ENCODE data around the gene MACROH2A2. TPM values are rescaled to one million over a fixed set of nuclear protein-coding genes. Genes with fewer than 3 reads are reported as not detected.

Gene MACROH2A2
- total and polyA plus RNA-seq, 10 of the 15 experiments (the other 5 are each of a cell fraction or from before 2014, with no cell fraction given): 0.14 to 0.24 TPM; not detected in 8

GRCh38 chr10:70135046-70135445 lies 82.4 kb downstream of the MACROH2A2 start:
- H3K27me3 ChIP-seq (replicated peaks in 1 of 2; ENCODE audit: control insufficient read depth in 2 of 2, insufficient read depth in 2 of 2, low read length in 1 of 2): no peaks in the 10 kb centered on the region
- no TSS peak for BruUV-seq (replicated peaks)
- no peak for DNase-seq (ENCODE audit: low read depth, low spot score)
- no peak overlapping the region for H3K4me2 ChIP-seq (ENCODE audit: control insufficient read depth, insufficient read depth)
- no peak overlapping the region for H2AFZ ChIP-seq (ENCODE audit: control insufficient read depth, low read depth, low read length)
- H3K4me3 ChIP-seq: no peak overlapping the region
- peaks cover 12% of the 10 kb centered on the region for H3K4me1 ChIP-seq (ENCODE audit: control insufficient read depth, insufficient read depth, low read length)
- peaks cover 29% of the 10 kb centered on the region for H3K79me2 ChIP-seq (ENCODE audit: control insufficient read depth, insufficient read depth, low read length)
- H3K9ac ChIP-seq (ENCODE audit: control insufficient read depth, insufficient read depth, low read length): no peak overlapping the region
- WGBS (ENCODE audit: insufficient coverage, insufficient replicate concordance, low lambda C conversion rate, missing lambda C conversion rate): 95% methylated on average over 3 of the region's 3 CpGs
- H3K27ac ChIP-seq (ENCODE audit: control insufficient read depth, insufficient read depth): no peak overlapping the region
- intact Hi-C loops (cut with micrococcal nuclease; ENCODE audit: unreplicated experiment): no loop called here
- no peak for FAIRE-seq
- ChIA-PET SMC1A (ENCODE audit: uncharacterized antibody, unreplicated experiment) (no interaction called here), POLR2A (interaction anchor here (1.2 to 1.9 kb wide), 2 partner anchors 8 to 11 kb away, joined by 5 to 8 read pairs; partner anchors contain the start of gene TYSND1), RAD21 (ENCODE audit: unreplicated experiment) (no interaction called here), CTCF (interaction anchor here (1.4 to 2.3 kb wide), 3 partner anchors 10 to 18 kb away, joined by 3 to 18 read pairs (median 16); partner anchors contain the start of gene TYSND1)
- no peaks in the 10 kb centered on the region for H4K20me1 ChIP-seq (ENCODE audit: control insufficient read depth, insufficient read depth)
- no peak for ATAC-seq
- no peaks in the 10 kb centered on the region for H3K9me3 ChIP-seq (replicated peaks; ENCODE audit: control insufficient read depth, insufficient read depth, low read length)
- in situ Hi-C loops (cut with MboI): no loop called here
- 0 out of 4 replicates have a peak, but pooled peaks cover 0 to 2% of the 10 kb centered on the region in 2 experiments for H3K36me3 ChIP-seq (ENCODE audit: control insufficient read depth in 2 of 2, insufficient read depth in 2 of 2, low read length in 1 of 2)
- no peak for TF ChIP-seq REST (IDR thresholded peaks at IDR 0.05; ENCODE audit: low read depth, low read length)

- no peak overlapping the region for H3K4me2 ChIP-seq (ENCODE audit: control insufficient read depth, insufficient read depth)
- WGBS (ENCODE audit: insufficient coverage, insufficient replicate concordance, low lambda C conversion rate, missing lambda C conversion rate): 83% methylated on average over 7 of the region's 7 CpGs
- H3K27ac ChIP-seq (ENCODE audit: control insufficient read depth, insufficient read depth): no peak overlapping the region
- ChIA-PET RAD21 (ENCODE audit: unreplicated experiment) (no interaction called here), CTCF (interaction anchor here (1.2 to 2.3 kb wide), 3 partner anchors 10 to 87 kb away, joined by 3 to 16 read pairs (median 14); partner anchors contain the start of gene TYSND1), POLR2A (interaction anchor here (1.2 kb wide), 1 partner anchor 8 kb away, joined by 5 read pairs; no protein-coding TSS in a partner anchor), SMC1A (ENCODE audit: uncharacterized antibody, unreplicated experiment) (interaction anchor here (1.2 to 1.8 kb wide), 3 partner anchors 11 to 28 kb away, joined by 3 to 5 read pairs (median 4); partner anchors contain the start of gene TYSND1)
- FAIRE-seq: no peak
- peaks cover 28% of the 10 kb centered on the region for H3K79me2 ChIP-seq (ENCODE audit: control insufficient read depth, insufficient read depth, low read length)
- no peak for DNase-seq (ENCODE audit: low read depth, low spot score)
- peaks cover 12% of the 10 kb centered on the region for H3K4me1 ChIP-seq (ENCODE audit: control insufficient read depth, insufficient read depth, low read length)
- intact Hi-C loops (cut with micrococcal nuclease; ENCODE audit: unreplicated experiment): no loop called here
- no peak overlapping the region for H3K4me3 ChIP-seq
- H3K36me3 ChIP-seq (ENCODE audit: control insufficient read depth in 2 of 2, insufficient read depth in 2 of 2, low read length in 1 of 2): 0 out of 4 replicates have a peak, but pooled peaks cover 0 to 2% of the 10 kb centered on the region in 2 experiments
- H3K27me3 ChIP-seq (replicated peaks in 1 of 2; ENCODE audit: control insufficient read depth in 2 of 2, insufficient read depth in 2 of 2, low read length in 1 of 2): no peaks in the 10 kb centered on the region
- in situ Hi-C loops (cut with MboI): no loop called here
- no peak overlapping the region for H3K9ac ChIP-seq (ENCODE audit: control insufficient read depth, insufficient read depth, low read length)
- H3K9me3 ChIP-seq (replicated peaks; ENCODE audit: control insufficient read depth, insufficient read depth, low read length): no peaks in the 10 kb centered on the region
- H4K20me1 ChIP-seq (ENCODE audit: control insufficient read depth, insufficient read depth): no peaks in the 10 kb centered on the region
- no peak for ATAC-seq
- no peak overlapping the region for H2AFZ ChIP-seq (ENCODE audit: control insufficient read depth, low read depth, low read length)
- BruUV-seq (replicated peaks): no TSS peak
- TF ChIP-seq CHD1 (IDR thresholded peaks at IDR 0.05; ENCODE audit: low read depth, low read length): no peak
- no peak for TF ChIP-seq PAX5 (IDR thresholded peaks at IDR 0.05; ENCODE audit: borderline replicate concordance, low read depth, low read length)
- no peak for TF ChIP-seq HDAC6 (IDR thresholded peaks at IDR 0.05; ENCODE audit: unreplicated experiment)
- no peak for TF ChIP-seq ZNF622 (IDR thresholded peaks at IDR 0.05)
- no peak for TF ChIP-seq POU2F2 (IDR thresholded peaks at IDR 0.05; ENCODE audit: borderline replicate concordance, low read depth, low read length)
- no peak for TF ChIP-seq EP300 (IDR thresholded peaks at IDR 0.05; ENCODE audit: borderline replicate concordance in 1 of 2, control insufficient read depth in 1 of 2, low read depth in 2 of 2, low read length in 2 of 2)
- no peak for TF ChIP-seq ZBTB11 (CRISPR knock-in tag; IDR thresholded peaks at IDR 0.05)
- no peak for TF ChIP-seq MAX (IDR thresholded peaks at IDR 0.05; ENCODE audit: low read depth, low read length)
Measured at GRCh38 chr10:70135684-70136083, 83.0 kb downstream of the MACROH2A2 start.

Data from GM12878 (cell line).